Smooth muscle cell (in vitro differentiated cells): ENCODE data around the gene APEH. TPM values are rescaled to one million over a fixed set of nuclear protein-coding genes. Genes with fewer than 3 reads are reported as not detected.

Experiments used
- DNase-seq: peaks from one replicate; lab custom pipeline; 2025; ENCODE audit not compliant: unreplicated experiment; lab: John Stamatoyannopoulos, UW
- H2AFZ ChIP-seq: fragments of 200-600 bp; sonication (generic); 2 replicates; pipeline ENCODE4 v1.6.0; 2016; ENCODE audit warnings: antibody characterized with exemption, low read depth, mild to moderate bottlenecking
- H3F3A ChIP-seq: fragments of 200-600 bp; sonication (generic); 2 replicates; pipeline ENCODE4 v1.6.0; 2017; ENCODE audit warnings: antibody characterized with exemption, low read depth
- H3K27ac ChIP-seq: fragments of 200-600 bp; sonication (generic); 2 replicates; pipeline ENCODE4 v1.5.1; 2016; ENCODE audit warnings: low read depth, mild to moderate bottlenecking
- H3K27me3 ChIP-seq: fragments of 200-600 bp; sonication (generic); 2 replicates; pipeline ENCODE4 v1.6.1; 2016; ENCODE audit warnings: low read depth, mild to moderate bottlenecking
- H3K36me3 ChIP-seq: fragments of 200-600 bp; sonication (generic); 2 replicates; pipeline ENCODE4 v1.5.1; 2016; ENCODE audit warnings: low read depth
- H3K4me1 ChIP-seq: fragments of 200-600 bp; sonication (generic); 2 replicates; pipeline ENCODE4 v1.5.1; 2016; ENCODE audit warnings: low read depth
- H3K4me2 ChIP-seq: fragments of 200-600 bp; sonication (generic); 2 replicates; pipeline ENCODE4 v1.6.0; 2016; ENCODE audit warnings: mild to moderate bottlenecking
- H3K4me3 ChIP-seq: fragments of 200-600 bp; sonication (generic); 2 replicates; pipeline ENCODE4 v1.5.1; 2016; ENCODE audit warnings: mild to moderate bottlenecking
- H3K79me2 ChIP-seq: fragments of 200-600 bp; sonication (generic); 2 replicates; pipeline ENCODE4 v1.6.0; 2016; ENCODE audit warnings: low read depth, mild to moderate bottlenecking
- H3K9ac ChIP-seq: fragments of 200-600 bp; sonication (generic); 2 replicates; pipeline ENCODE4 v1.6.0; 2016; ENCODE audit warnings: low read depth
- H3K9me3 ChIP-seq: fragments of 200-600 bp; sonication (generic); replicated peaks from 2 replicates; pipeline ENCODE4 v1.5.1; 2016; ENCODE audit warnings: low read depth
- H4K20me1 ChIP-seq: fragments of 200-600 bp; sonication (generic); 2 replicates; pipeline ENCODE4 v1.6.0; 2016; ENCODE audit warnings: low read depth
- CTCF ChIP-seq: fragments of 200-600 bp; sonication (generic); IDR thresholded peaks from 2 replicates; pipeline ENCODE4 v1.5.1; 2017; ENCODE audit warnings: borderline replicate concordance, mild to moderate bottlenecking, antibody characterized with exemption; ENCODE audit not compliant: insufficient read depth, poor library complexity, severe bottlenecking
- WGBS: methylation state at CpG from one replicate; pipeline ENCODE4 v1.1.7; 2016; ENCODE audit warnings: low lambda C conversion rate; 5-methylcytosine and 5-hydroxymethylcytosine counted together
- polyA plus RNA-seq: library from polyadenylated mRNA; unstranded; fragments of >200 nt; fragmentation: Nextera tagmentation; extraction: Ambion mirVana; gene quantifications from 2 replicates; pipeline ENCODE4 v1.2.1, GENCODE V29; 2016
- total RNA-seq: library from RNA; depleted of rRNA; stranded (reverse); fragments of >200 nt; gene quantifications from 2 replicates; pipeline ENCODE4 v1.2.3, GENCODE V29; 2014

Gene APEH
- total RNA-seq (53.1 and 69.4 TPM in 2 replicates), polyA plus RNA-seq (91.7 and 104 TPM in 2 replicates)

- Histone ChIP-seq H3K4me2 (peak within 1 kb of the TSS; percentile 93), H3K27ac (peak within 1 kb of the TSS; percentile 87), H3K4me3 (peak within 1 kb of the TSS; percentile 92), H3F3A (peaks cover 6% of the 10 kb centered on the region), H3K9me3 (no peaks in the 10 kb centered on the region), H3K9ac (peak within 1 kb of the TSS; percentile 89), H3K79me2 (no peaks in the 10 kb centered on the region), H3K4me1 (peaks cover 5% of the 10 kb centered on the region), H4K20me1 (peaks cover 3% of the 10 kb centered on the region), H2AFZ (peak within 1 kb of the TSS; percentile 75), H3K27me3 (no peaks in the 10 kb centered on the region), H3K36me3 (no peaks in the 10 kb centered on the region)
- 2% methylated on average over 45 of the region's 71 CpGs for WGBS
- TF ChIP-seq CTCF = no peak
- no peak for DNase-seq
These were observed at the start of gene APEH for GRCh38 chr3:49673715-49674496. Gene APEH (plus strand): TSS chr3:49674351. CDS start chr3:49674402, 51 bp downstream.

GRCh38 chr3:49625071-49625470, 49.1 kb upstream of the APEH start:
- Histone ChIP-seq H3K9ac (no peak overlapping the region), H3F3A (no peaks in the 10 kb centered on the region), H3K4me2 (no peak overlapping the region), H4K20me1 (no peaks in the 10 kb centered on the region), H3K36me3 (no peaks in the 10 kb centered on the region), H3K9me3 (no peaks in the 10 kb centered on the region), H2AFZ (no peak overlapping the region), H3K4me3 (no peak overlapping the region), H3K4me1 (no peaks in the 10 kb centered on the region), H3K27ac (no peak overlapping the region), H3K27me3 (peaks cover 9% of the 10 kb centered on the region), H3K79me2 (no peaks in the 10 kb centered on the region)
- DNase-seq = no peak
- no peak for TF ChIP-seq CTCF
- 94% methylated on average over 13 of the region's 13 CpGs for WGBS

- Histone ChIP-seq H3K9me3 (no peaks in the 10 kb centered on the region), H3K4me2 (peak overlapping the region; percentile 1), H3K36me3 (no peaks in the 10 kb centered on the region), H3K27ac (no peak overlapping the region), H3K27me3 (peaks cover 9% of the 10 kb centered on the region), H3K9ac (no peak overlapping the region), H2AFZ (no peak overlapping the region), H3F3A (no peaks in the 10 kb centered on the region), H4K20me1 (no peaks in the 10 kb centered on the region), H3K79me2 (no peaks in the 10 kb centered on the region), H3K4me1 (no peaks in the 10 kb centered on the region), H3K4me3 (no peak overlapping the region)
- WGBS = 35% methylated on average over 8 of the region's 8 CpGs
- no peak for DNase-seq
- no peak for TF ChIP-seq CTCF
These were observed 48.0 kb upstream of the APEH start for GRCh38 chr3:49626101-49626581.
